VCaP (cell line): ENCODE measurements around the gene TFDP2.
"Not testable (repeated sequence)": the region's sequence is repeated elsewhere in the genome, so short reads cannot be mapped to it uniquely, and the experiment has no call there.

Experiments
- H3K27ac ChIP-seq: fragments of 450-650 bp; 2 replicates; pipeline ENCODE4 v1.5.1; 2017
- TF ChIP-seq, protein P1 (sequence below): fragments of 450-650 bp; conservative IDR thresholded peaks from 2 replicates; pipeline ENCODE4 v1.5.1; 2017; ENCODE audit warnings: mild to moderate bottlenecking, moderate library complexity

TFDP2 gene

DNA sequence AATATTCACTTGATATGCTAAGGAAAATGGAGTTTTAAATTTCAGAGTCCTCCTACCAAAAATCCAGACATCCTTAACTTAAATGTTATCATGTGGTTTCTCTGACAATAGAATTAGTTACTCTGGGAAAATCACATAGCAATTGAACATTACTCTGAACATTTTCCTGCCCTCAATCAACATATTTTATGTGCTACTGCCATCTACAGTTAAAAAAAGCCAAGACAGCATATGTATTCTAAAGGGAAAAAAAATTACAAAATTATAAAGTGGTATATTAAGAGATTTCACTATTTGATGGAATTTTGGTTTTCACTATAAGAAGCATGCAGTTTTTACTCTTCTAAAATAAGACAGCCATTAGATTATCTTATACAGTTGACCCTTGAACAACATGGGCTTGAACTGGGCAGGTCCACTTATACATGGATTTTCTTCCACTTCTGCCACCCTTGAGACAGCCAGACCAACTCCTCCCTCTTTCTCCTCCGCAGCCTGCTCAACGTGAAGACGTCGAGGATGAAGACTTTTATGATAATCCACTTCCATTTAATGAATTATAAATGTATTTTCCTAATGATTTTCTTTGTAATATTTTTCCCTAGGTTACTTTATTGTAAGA, 150.6 kb downstream of the TFDP2 start:
- H3K27ac ChIP-seq, result no peak overlapping the region
- TF ChIP-seq, protein P1, sequence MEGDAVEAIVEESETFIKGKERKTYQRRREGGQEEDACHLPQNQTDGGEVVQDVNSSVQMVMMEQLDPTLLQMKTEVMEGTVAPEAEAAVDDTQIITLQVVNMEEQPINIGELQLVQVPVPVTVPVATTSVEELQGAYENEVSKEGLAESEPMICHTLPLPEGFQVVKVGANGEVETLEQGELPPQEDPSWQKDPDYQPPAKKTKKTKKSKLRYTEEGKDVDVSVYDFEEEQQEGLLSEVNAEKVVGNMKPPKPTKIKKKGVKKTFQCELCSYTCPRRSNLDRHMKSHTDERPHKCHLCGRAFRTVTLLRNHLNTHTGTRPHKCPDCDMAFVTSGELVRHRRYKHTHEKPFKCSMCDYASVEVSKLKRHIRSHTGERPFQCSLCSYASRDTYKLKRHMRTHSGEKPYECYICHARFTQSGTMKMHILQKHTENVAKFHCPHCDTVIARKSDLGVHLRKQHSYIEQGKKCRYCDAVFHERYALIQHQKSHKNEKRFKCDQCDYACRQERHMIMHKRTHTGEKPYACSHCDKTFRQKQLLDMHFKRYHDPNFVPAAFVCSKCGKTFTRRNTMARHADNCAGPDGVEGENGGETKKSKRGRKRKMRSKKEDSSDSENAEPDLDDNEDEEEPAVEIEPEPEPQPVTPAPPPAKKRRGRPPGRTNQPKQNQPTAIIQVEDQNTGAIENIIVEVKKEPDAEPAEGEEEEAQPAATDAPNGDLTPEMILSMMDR, result peak; percentile 75

DNA sequence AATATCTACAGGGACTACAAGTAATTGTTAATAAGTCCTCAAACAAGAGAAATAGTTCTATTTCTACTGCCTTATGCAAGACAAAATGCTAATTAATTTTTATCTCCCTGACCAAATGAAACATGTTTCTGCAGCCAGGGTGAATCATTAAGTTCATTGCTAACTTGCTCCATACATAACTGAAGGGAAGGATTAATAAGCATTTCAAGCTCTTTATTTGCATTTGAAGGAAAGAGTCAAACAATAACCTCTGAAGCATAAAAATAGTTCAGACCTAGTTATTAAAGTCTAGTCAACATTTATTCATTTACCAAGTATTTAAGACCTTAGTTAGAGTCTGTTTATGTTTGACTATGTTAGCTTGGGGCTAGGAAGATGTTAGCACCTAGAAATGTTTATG, 152.9 kb downstream of the TFDP2 start:
- TF ChIP-seq, protein P1, result no peak
- no peak overlapping the region for H3K27ac ChIP-seq

DNA sequence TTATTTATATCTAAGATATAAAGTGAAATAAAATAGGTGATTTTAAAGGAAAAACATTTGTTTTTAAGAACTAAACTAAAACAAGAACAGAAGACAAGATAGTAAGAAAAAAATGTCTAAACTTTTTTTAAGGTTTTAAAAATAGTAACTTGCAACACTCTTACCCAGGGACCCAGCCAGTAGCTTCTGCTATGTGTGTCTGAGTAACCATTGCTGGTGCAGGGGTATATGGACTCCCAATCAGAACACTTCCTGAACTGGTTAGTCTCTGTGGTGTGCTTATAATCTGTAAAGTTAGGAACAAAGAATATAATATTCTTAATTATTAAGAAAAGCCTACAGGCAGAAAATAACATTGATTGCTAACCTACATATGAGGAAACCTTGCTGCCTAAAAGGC, 154.5 kb downstream of the TFDP2 start:
- H3K27ac ChIP-seq, result no peak overlapping the region
- TF ChIP-seq, protein P1, result no peak

- H3K27ac ChIP-seq, result no peak overlapping the region
- TF ChIP-seq, protein P1, result no peak
Observed at GRCh38 chr3:141992512-141992911, 156.8 kb downstream of the TFDP2 start.

GRCh38 chr3:141986548-141987107, 162.7 kb downstream of the TFDP2 start:
- no peak overlapping the region for H3K27ac ChIP-seq
- TF ChIP-seq, protein P1, result no peak

DNA sequence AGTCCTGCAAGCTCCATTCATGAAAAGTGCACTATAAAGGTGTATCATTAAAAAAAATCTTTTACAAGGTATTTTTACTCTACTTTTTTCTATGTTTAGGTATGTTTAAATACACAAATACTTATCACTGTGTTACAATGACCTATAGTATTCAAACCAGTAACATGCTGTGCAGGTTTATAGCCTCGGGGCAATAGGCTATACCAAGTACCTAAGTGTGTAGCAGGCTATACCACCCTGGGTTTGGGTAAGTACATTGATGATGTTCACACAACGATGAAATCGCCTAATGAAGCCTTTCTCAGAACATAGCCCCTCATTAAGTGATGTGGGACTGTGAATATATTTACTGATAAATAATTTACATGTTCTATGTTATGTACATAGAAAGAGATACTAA, 168.3 kb downstream of the TFDP2 start:
- H3K27ac ChIP-seq, result no peak overlapping the region
- TF ChIP-seq, protein P1, result no peak

- TF ChIP-seq, protein P1, result no peak
Observed at GRCh38 chr3:141979050-141979671, 170.2 kb downstream of the TFDP2 start.

GRCh38 chr3:141974777-141975176, 174.6 kb downstream of the TFDP2 start:
- H3K27ac ChIP-seq, result not testable (repeated sequence)

More at GRCh38 chr3:141979050-141979671, 170.2 kb downstream of the TFDP2 start:
- peak overlapping the region; percentile 33 for H3K27ac ChIP-seq
